Activated T-cell treated with anti-CD3 and anti-CD28 coated beads, Interleukin-2, amount 50 U/mL, for 24 hours (primary cell): ENCODE results near the gene SMAD5.

ENCODE experiments used
- DNase-seq: peaks from one replicate; pipeline ENCODE4 v3.0.0-alpha.2; 2020
- H3K27ac Mint-ChIP-seq: 2 replicates; pipeline ENCODE4 v1.8.0; 2020; ENCODE audit warnings: mild to moderate bottlenecking, mixed read lengths
- H3K27me3 Mint-ChIP-seq: 2 replicates; pipeline ENCODE4 v1.8.0; 2020; ENCODE audit warnings: mixed read lengths
- H3K36me3 Mint-ChIP-seq: 2 replicates; pipeline ENCODE4 v1.8.0; 2020; ENCODE audit warnings: low read depth, mixed read lengths
- H3K4me1 Mint-ChIP-seq: 2 replicates; pipeline ENCODE4 v1.8.0; 2020; ENCODE audit warnings: low read depth, mixed read lengths
- H3K4me3 Mint-ChIP-seq: 2 replicates; pipeline ENCODE4 v1.8.0; 2020; ENCODE audit warnings: mild to moderate bottlenecking, moderate library complexity, mixed read lengths
- H3K9me3 Mint-ChIP-seq: 2 replicates; pipeline ENCODE4 v1.8.0; 2020; ENCODE audit warnings: mixed read lengths

The SMAD5 gene

DNA sequence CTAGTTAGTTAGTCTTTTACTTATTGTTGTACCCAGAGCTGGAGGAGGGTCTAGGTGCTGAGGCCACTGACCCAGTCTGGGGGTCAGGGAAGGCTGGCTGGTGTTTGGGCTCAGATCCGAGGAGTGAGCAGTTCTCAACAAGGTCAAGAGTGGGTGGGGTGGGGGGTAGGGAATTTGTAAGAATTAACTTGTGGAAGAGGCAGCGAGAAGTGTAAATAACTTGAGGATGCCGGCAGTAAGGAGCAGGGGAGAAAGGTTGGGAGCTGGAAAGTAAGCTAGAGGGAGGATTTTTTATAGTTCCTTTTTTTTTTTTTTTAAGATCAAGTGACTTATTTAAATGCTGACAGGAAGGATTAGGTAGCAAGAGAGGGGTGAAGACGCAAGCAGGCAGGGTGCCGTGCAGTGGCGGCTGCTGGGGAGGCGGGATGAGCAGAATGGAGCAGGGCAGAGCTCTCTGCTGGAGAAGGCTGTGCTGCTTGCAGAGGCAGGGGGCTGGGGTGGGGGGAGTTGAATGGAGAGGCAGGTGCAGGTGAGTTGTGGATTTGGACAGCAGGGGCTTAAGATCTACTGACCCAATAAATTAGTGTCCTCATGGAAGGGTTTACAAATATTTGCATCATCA is 95.6 kb downstream of the SMAD5 start:
- Mint-ChIP-seq H3K27ac (no peak overlapping the region), H3K4me3 (no peak overlapping the region), H3K9me3 (no peaks in the 10 kb centered on the region), H3K4me1 (no peaks in the 10 kb centered on the region), H3K36me3 (no peaks in the 10 kb centered on the region), H3K27me3 (peaks cover 35% of the 10 kb centered on the region)
- DNase-seq: no peak

DNA sequence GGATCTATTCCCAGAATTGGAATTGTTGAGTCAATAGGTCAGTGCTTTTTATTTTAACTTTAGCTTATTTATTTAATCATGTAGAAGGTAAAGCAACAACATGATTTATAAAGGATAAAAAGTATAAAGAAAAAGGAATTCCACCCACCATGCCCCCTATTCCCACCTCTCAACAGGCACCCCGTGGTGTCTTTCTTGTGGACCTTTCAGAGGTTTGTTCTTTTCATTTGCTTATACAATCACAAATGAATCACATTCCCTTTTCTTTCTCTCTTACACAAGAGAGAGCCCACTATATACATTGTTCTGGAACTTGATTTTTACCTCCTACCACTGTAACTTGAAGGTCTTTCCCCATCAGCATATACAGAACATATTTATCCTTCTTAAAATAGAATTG is 97.5 kb downstream of the SMAD5 start:
- Mint-ChIP-seq H3K4me3 (no peak overlapping the region), H3K9me3 (no peaks in the 10 kb centered on the region)

DNA sequence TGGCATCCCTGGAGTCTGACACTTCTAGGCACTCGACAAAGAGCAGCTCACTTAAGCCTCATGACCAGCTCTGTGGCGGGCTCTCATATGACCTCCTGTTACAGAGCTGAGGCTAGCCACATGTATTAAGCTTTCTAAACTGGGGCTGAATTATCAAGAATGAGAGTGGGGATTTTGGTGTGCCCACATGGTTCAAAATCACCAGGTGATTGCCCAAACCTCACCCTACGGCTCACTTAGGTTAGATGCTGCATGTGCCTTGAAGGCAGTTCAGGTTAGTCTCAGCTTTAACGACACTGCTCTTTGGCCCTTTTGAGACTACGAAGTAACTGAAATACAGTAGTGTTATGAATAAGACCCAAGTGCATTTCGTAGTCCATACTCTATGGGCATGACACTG is 99.7 kb downstream of the SMAD5 start:
- H3K27me3 Mint-ChIP-seq: peaks cover 18% of the 10 kb centered on the region
- no peak for DNase-seq
- no peak overlapping the region for H3K4me3 Mint-ChIP-seq
- H3K4me1 Mint-ChIP-seq: no peaks in the 10 kb centered on the region
- no peaks in the 10 kb centered on the region for H3K9me3 Mint-ChIP-seq
- H3K36me3 Mint-ChIP-seq: no peaks in the 10 kb centered on the region
- no peak overlapping the region for H3K27ac Mint-ChIP-seq

More for the DNA sequence above, 97.5 kb downstream of the SMAD5 start:
- Mint-ChIP-seq H3K27me3 (peaks cover 22% of the 10 kb centered on the region), H3K36me3 (no peaks in the 10 kb centered on the region), H3K27ac (no peak overlapping the region), H3K4me1 (no peaks in the 10 kb centered on the region)
- DNase-seq: no peak
